ENCODE results near the gene MBP. TPM values are rescaled to one million over a fixed set of nuclear protein-coding genes. Genes with fewer than 3 reads are reported as not detected.

The MBP gene
- total and polyA plus RNA-seq, 10 of the 15 experiments (the other 5 are each of a cell fraction or from before 2014, with no cell fraction given) = 12.2 to 67.8 (median 42.1) TPM

DNA sequence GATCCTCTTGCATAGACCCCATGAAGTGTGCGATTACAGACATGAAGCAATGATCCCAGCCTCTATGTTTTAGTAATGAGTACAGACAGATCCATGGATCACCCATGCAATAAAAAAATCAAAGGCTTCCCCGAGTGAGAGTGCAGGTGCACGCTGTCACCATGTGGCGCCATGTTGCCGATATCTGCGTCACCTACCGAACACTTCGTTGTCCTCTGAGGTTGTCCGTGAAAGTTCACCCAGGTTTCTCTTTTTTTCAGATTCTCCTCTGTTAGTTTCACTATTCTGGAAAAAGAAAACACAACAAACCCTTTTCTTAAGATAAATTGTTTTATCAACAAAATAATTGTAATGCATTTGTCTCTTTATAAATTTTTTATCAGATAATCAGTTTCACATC, 66.5 kb downstream of the MBP start:
- ATAC-seq (no peak), FAIRE-seq (no peak), DNase-seq (ENCODE audit: low read depth, low spot score) (no peak)
- Histone ChIP-seq H3K79me2 (ENCODE audit: control insufficient read depth, insufficient read depth, low read length) (peaks cover 41% of the 10 kb centered on the region), H3K9me3 (replicated peaks; ENCODE audit: control insufficient read depth, insufficient read depth, low read length) (no peaks in the 10 kb centered on the region), H2AFZ (ENCODE audit: control insufficient read depth, low read depth, low read length) (no peak overlapping the region), H3K27me3 (replicated peaks in 1 of 2; ENCODE audit: control insufficient read depth in 2 of 2, insufficient read depth in 2 of 2, low read length in 1 of 2) (no peaks in the 10 kb centered on the region), H4K20me1 (ENCODE audit: control insufficient read depth, insufficient read depth) (no peaks in the 10 kb centered on the region), H3K4me1 (ENCODE audit: control insufficient read depth, insufficient read depth, low read length) (peaks cover 85% of the 10 kb centered on the region), H3K4me2 (ENCODE audit: control insufficient read depth, insufficient read depth) (peak overlapping the region; percentile 56; the same call in 1 of the 2 replicates), H3K36me3 (ENCODE audit: control insufficient read depth in 2 of 2, insufficient read depth in 2 of 2, low read length in 1 of 2) (peaks cover 0 to 20% of the 10 kb centered on the region in 2 experiments; a peak in 3 of 4 replicates), H3K9ac (ENCODE audit: control insufficient read depth, insufficient read depth, low read length) (no peak overlapping the region), H3K27ac (ENCODE audit: control insufficient read depth, insufficient read depth) (peak overlapping the region; percentile 97), H3K4me3 (peak overlapping the region; percentile 1; the same call in 1 of the 2 replicates)
- intact Hi-C loops (cut with micrococcal nuclease; ENCODE audit: unreplicated experiment) (no loop called here), in situ Hi-C loops (cut with MboI) (loop anchor here (10.0 kb wide), 1 partner anchor 59 kb away; no protein-coding TSS in a partner anchor)
- no TSS peak for BruUV-seq (replicated peaks)
- ChIA-PET SMC1A (ENCODE audit: uncharacterized antibody, unreplicated experiment) (interaction anchor here (0.7 to 5.5 kb wide), 8 partner anchors 14 to 145 kb away, joined by 3 to 69 read pairs (median 6); no protein-coding TSS in a partner anchor), CTCF (interaction anchor here (0.8 to 7.2 kb wide), 6 partner anchors 12 to 146 kb away, joined by 3 to 37 read pairs (median 8); no protein-coding TSS in a partner anchor), RAD21 (ENCODE audit: unreplicated experiment) (interaction anchor here (1.0 to 3.4 kb wide), 4 partner anchors 36 to 65 kb away, joined by 4 to 12 read pairs (median 5); no protein-coding TSS in a partner anchor), POLR2A (interaction anchor here (0.8 to 1.9 kb wide), 3 partner anchors 31 to 63 kb away, joined by 3 to 7 read pairs (median 3); no protein-coding TSS in a partner anchor)
- 98% methylated on average over 9 of the region's 9 CpGs for WGBS (ENCODE audit: insufficient coverage, insufficient replicate concordance, low lambda C conversion rate, missing lambda C conversion rate)
- TF ChIP-seq, protein P1, sequence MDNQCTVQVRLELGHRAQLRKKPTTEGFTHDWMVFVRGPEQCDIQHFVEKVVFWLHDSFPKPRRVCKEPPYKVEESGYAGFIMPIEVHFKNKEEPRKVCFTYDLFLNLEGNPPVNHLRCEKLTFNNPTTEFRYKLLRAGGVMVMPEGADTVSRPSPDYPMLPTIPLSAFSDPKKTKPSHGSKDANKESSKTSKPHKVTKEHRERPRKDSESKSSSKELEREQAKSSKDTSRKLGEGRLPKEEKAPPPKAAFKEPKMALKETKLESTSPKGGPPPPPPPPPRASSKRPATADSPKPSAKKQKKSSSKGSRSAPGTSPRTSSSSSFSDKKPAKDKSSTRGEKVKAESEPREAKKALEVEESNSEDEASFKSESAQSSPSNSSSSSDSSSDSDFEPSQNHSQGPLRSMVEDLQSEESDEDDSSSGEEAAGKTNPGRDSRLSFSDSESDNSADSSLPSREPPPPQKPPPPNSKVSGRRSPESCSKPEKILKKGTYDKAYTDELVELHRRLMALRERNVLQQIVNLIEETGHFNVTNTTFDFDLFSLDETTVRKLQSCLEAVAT (IDR thresholded peaks at IDR 0.05) = 0 out of 2 replicates have a peak, but pooled peaks have one; percentile 36
- no peak for TF ChIP-seq CUX1 (IDR thresholded peaks at IDR 0.05; ENCODE audit: insufficient replicate concordance, low read depth, low read length)

All from GM12878 (cell line).